Measurements from ENCODE around the gene SLC25A41. TPM values are rescaled to one million over a fixed set of nuclear protein-coding genes. Genes with fewer than 3 reads are reported as not detected.

The SLC25A41 gene
- polyA plus RNA-seq (2013, experiment 1 of 4): 1.7 TPM
- polyA plus RNA-seq (2013, experiment 2 of 4): 0.85 TPM
- polyA plus RNA-seq (2013, experiment 3 of 4): 0.80 TPM
- polyA plus RNA-seq (2013, experiment 4 of 4): 0.28 TPM

DNA sequence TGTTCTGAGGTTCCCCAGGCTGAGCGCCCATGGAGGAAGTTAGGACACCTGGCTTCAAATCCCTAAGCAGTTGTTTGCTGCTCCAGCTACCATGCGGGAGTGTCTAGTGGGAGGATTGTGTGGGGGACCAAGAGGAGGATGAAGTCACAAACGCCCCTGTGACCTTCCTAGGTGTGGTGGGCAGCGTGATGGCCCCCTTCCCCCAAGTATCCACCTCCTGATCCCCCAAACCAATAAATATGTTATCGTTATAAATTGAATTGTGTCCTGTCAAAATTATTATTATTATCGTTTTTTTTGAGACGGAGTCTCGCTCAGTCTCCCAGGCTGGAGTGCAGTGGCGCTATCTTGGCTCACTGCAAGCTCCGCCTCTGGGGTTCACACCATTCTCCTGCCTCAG is at the start of gene SLC25A41:
Gene SLC25A41 (minus strand): TSS at position 101 of the 400 bp plus-strand sequence. CDS start 70 bp downstream, at position 31.
- peaks cover 8% of the 10 kb centered on the region for H3K27me3 ChIP-seq (ENCODE audit: control insufficient read depth, insufficient read depth, low read length, poor library complexity, severe bottlenecking)
- H3K4me3 ChIP-seq (ENCODE audit: insufficient read depth, low read depth, low read length): no peak within 1 kb of the TSS
- H3K9me3 ChIP-seq (ENCODE audit: control insufficient read depth, low read length): no peaks in the 10 kb centered on the region
- 95 to 96% methylated on average over 9 to 10 of the region's 10 CpGs for WGBS, 2 experiments
- H3K27ac ChIP-seq (ENCODE audit: insufficient read depth, low read depth, low read length, poor library complexity, severe bottlenecking): no peak within 1 kb of the TSS
- no peaks in the 10 kb centered on the region for H3K36me3 ChIP-seq (ENCODE audit: control insufficient read depth, insufficient read depth, low read length)
- no peaks in the 10 kb centered on the region for H3K4me1 ChIP-seq (ENCODE audit: control insufficient read depth, insufficient read depth, low read length)

DNA sequence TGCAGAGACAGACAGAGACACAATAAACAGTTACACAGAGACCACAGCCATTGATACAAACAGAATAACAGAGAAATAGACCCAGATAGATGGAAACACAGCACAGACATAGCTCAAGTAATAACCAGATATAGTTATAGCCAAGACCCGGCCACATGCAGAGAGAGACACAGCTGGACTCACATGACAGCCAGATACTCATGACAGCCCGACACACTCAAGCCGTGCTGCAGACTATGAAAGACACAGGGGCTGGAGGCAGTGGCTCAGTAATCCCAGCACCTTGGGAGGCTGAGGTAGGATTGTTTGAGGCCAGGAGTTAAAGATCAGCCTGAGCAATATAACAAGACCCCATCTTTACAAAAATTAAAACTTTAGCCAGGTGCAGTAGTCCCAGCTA is 49.7 kb upstream of the SLC25A41 start:
- Histone ChIP-seq H3K4me1 (ENCODE audit: control insufficient read depth, insufficient read depth, low read length) (no peaks in the 10 kb centered on the region), H3K4me3 (ENCODE audit: insufficient read depth, low read depth, low read length) (no peak overlapping the region), H3K27ac (ENCODE audit: insufficient read depth, low read depth, low read length, poor library complexity, severe bottlenecking) (no peak overlapping the region), H3K36me3 (ENCODE audit: control insufficient read depth, insufficient read depth, low read length) (no peaks in the 10 kb centered on the region), H3K27me3 (ENCODE audit: control insufficient read depth, insufficient read depth, low read length, poor library complexity, severe bottlenecking) (no peaks in the 10 kb centered on the region), H3K9me3 (ENCODE audit: control insufficient read depth, low read length) (no peaks in the 10 kb centered on the region)
- WGBS, 2 experiments: 84 to 86% methylated on average over 3 of the region's 3 CpGs

DNA sequence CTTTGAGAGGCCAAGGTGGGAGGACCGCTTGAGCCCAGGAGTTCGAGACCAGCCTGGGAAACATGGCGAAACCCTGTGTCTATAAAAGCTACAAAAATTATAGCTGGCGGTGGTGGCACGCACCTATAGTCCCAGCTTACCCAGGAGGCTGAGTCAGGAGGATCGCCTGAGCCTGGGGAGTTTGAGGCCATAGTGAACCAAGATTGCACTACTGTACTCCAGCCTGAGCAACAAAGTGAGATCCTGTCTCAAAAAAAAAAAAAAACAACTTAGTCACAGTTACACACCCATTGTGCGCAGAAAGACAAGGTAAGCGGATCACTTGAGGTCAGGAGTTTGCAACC is 48.8 kb upstream of the SLC25A41 start:
- H3K27me3 ChIP-seq (ENCODE audit: control insufficient read depth, insufficient read depth, low read length, poor library complexity, severe bottlenecking): peaks cover under 1% of the 10 kb centered on the region

DNA sequence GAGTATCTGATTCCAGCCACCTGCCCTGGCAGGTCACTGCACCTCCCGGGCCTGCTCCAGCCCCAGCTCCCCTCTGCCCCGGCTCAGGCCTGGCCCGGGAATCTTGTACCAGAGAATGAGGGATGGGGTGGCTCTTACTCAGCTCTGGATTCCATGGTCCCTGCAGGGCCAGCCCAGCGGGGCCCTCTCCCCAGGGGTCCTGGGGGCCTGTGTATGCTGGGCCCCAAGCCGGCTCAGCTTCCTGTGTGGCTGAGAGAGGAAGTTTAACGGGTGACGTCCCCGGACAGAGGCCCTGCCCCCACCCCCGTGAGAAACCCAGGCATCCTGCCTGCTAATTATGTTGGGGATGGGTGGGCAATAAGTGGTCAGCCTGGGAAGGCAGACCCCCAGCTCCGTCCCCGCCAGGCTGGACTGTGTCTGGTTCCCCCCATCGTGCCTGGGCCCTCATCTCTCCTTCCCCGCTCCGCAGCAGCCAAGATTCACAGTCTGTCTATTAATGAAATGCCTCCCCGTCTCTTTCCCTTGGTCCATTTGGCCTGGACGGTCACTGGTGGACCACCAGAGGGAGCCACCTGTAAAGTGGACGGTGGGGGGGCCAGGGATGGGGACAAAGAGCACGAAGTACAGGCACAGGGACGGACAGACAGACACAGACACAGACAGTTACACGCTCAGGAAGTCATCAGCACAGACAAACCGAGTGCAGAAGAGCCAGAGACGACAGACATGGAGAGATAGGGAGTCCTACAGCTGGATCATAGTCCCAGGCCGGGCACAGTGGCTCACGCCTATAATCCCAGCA is 48.2 kb upstream of the SLC25A41 start, which contains the start of gene DENND1C:
Gene DENND1C (minus strand): TSS at position 247 of the 802 bp plus-strand sequence. CDS start 92 bp downstream, at position 155.
- Histone ChIP-seq H3K4me3 (ENCODE audit: insufficient read depth, low read depth, low read length) (no peak within 1 kb of the TSS), H3K36me3 (ENCODE audit: control insufficient read depth, insufficient read depth, low read length) (no peaks in the 10 kb centered on the region), H3K27ac (ENCODE audit: insufficient read depth, low read depth, low read length, poor library complexity, severe bottlenecking) (no peak within 1 kb of the TSS), H3K4me1 (ENCODE audit: control insufficient read depth, insufficient read depth, low read length) (no peaks in the 10 kb centered on the region), H3K9me3 (ENCODE audit: control insufficient read depth, low read length) (no peaks in the 10 kb centered on the region), H3K27me3 (ENCODE audit: control insufficient read depth, insufficient read depth, low read length, poor library complexity, severe bottlenecking) (peaks cover 6% of the 10 kb centered on the region)
- WGBS, 2 experiments: 57 to 60% methylated on average over 24 of the region's 24 CpGs

More for the DNA sequence above, 48.8 kb upstream of the SLC25A41 start:
- Histone ChIP-seq H3K4me3 (ENCODE audit: insufficient read depth, low read depth, low read length) (no peak overlapping the region), H3K4me1 (ENCODE audit: control insufficient read depth, insufficient read depth, low read length) (no peaks in the 10 kb centered on the region), H3K9me3 (ENCODE audit: control insufficient read depth, low read length) (no peaks in the 10 kb centered on the region), H3K36me3 (ENCODE audit: control insufficient read depth, insufficient read depth, low read length) (no peaks in the 10 kb centered on the region), H3K27ac (ENCODE audit: insufficient read depth, low read depth, low read length, poor library complexity, severe bottlenecking) (no peak overlapping the region)
- 92 to 95% methylated on average over 8 of the region's 8 CpGs for WGBS, 2 experiments

DNA sequence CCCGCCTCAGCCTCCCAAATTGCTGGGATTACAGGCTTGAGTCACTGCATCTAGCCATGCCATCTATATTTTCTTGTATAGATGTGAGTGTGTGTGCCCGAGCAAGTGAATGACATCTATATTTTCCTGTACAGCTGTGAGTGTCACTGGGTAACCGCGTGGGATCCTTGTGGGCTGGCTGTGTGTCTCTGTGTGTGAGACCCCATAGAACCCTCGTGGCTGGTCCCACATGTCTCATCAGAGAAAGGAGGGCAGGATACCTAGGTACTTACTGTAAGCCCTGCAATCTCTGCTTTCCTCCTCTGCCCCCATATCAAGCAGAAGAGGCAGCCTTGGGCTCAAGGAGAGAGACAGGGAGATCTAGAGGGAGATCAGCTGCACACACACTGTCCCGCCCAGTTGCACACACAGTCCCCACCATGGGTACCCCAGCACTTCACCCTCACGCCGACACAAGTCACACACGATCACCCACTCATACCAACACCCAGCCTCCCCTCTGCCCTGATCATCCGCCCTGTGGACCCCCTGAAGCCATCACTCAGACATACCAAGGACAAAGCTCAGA is 47.4 kb upstream of the SLC25A41 start:
- no peaks in the 10 kb centered on the region for H3K9me3 ChIP-seq (ENCODE audit: control insufficient read depth, low read length)
- no peak overlapping the region for H3K27ac ChIP-seq (ENCODE audit: insufficient read depth, low read depth, low read length, poor library complexity, severe bottlenecking)
- WGBS, 2 experiments: 86 to 92% methylated on average over 10 of the region's 10 CpGs
- peaks cover 14% of the 10 kb centered on the region for H3K27me3 ChIP-seq (ENCODE audit: control insufficient read depth, insufficient read depth, low read length, poor library complexity, severe bottlenecking)
- no peaks in the 10 kb centered on the region for H3K4me1 ChIP-seq (ENCODE audit: control insufficient read depth, insufficient read depth, low read length)
- no peaks in the 10 kb centered on the region for H3K36me3 ChIP-seq (ENCODE audit: control insufficient read depth, insufficient read depth, low read length)
- no peak overlapping the region for H3K4me3 ChIP-seq (ENCODE audit: insufficient read depth, low read depth, low read length)

DNA sequence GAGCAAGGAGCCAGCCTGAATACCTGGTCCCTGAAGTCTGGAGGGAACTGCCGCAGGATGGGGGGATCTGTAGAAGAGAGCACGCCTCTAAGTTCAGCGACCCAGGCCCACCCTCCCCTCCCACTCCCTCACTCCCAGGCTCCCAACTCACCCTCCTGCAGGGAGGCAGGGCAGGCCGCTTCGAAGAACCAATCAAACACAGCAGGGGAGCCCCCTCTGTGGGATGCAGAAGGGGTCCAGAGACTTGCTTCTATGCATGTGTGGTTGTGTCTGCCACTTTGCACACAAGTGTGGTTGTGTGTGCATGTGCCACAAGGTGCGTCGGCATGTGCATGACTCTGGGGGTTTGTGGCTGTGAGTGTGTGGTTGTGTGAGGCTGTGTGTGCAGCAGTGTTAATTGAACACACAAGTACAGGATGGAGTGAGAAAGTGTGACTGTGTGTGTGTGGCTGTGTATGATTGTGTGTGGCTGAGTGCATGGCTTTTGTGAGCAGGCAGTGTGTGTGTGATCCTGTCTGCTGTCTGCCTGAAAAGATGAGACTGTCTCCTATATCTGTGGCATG is 46.4 kb upstream of the SLC25A41 start:
- no peaks in the 10 kb centered on the region for H3K9me3 ChIP-seq (ENCODE audit: control insufficient read depth, low read length)
- H3K27me3 ChIP-seq (ENCODE audit: control insufficient read depth, insufficient read depth, low read length, poor library complexity, severe bottlenecking): peaks cover 24% of the 10 kb centered on the region
- H3K27ac ChIP-seq (ENCODE audit: insufficient read depth, low read depth, low read length, poor library complexity, severe bottlenecking): no peak overlapping the region
- WGBS, 2 experiments: 54 to 55% methylated on average over 6 to 7 of the region's 7 CpGs
- no peaks in the 10 kb centered on the region for H3K36me3 ChIP-seq (ENCODE audit: control insufficient read depth, insufficient read depth, low read length)
- H3K4me3 ChIP-seq (ENCODE audit: insufficient read depth, low read depth, low read length): no peak overlapping the region
- no peaks in the 10 kb centered on the region for H3K4me1 ChIP-seq (ENCODE audit: control insufficient read depth, insufficient read depth, low read length)

DNA sequence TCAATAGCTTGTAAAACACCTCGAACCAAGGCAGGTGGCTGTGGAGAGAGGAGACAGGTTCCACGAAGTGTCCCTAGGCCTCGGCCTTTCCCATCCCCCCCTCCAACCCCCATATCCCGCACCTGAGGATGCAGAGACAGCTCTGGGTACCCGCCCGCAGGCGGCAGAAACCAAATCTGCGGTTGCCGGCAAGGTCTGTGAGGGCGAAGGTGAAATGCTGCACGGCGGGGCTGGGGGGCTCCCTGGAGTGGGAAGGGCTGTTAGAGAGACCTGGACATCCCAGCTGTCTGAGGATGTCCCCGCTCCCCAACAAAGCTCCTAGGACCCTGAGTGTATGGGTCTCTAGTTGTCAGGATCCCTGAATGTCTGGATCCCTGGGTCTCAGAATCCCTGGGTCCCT is 45.3 kb upstream of the SLC25A41 start:
- no peaks in the 10 kb centered on the region for H3K36me3 ChIP-seq (ENCODE audit: control insufficient read depth, insufficient read depth, low read length)
- 93% methylated on average over 13 of the region's 13 CpGs for WGBS, 2 experiments
- H3K27ac ChIP-seq (ENCODE audit: insufficient read depth, low read depth, low read length, poor library complexity, severe bottlenecking): no peak overlapping the region
- peaks cover 33% of the 10 kb centered on the region for H3K27me3 ChIP-seq (ENCODE audit: control insufficient read depth, insufficient read depth, low read length, poor library complexity, severe bottlenecking)
- no peaks in the 10 kb centered on the region for H3K9me3 ChIP-seq (ENCODE audit: control insufficient read depth, low read length)
- no peaks in the 10 kb centered on the region for H3K4me1 ChIP-seq (ENCODE audit: control insufficient read depth, insufficient read depth, low read length)
- H3K4me3 ChIP-seq (ENCODE audit: insufficient read depth, low read depth, low read length): no peak overlapping the region

DNA sequence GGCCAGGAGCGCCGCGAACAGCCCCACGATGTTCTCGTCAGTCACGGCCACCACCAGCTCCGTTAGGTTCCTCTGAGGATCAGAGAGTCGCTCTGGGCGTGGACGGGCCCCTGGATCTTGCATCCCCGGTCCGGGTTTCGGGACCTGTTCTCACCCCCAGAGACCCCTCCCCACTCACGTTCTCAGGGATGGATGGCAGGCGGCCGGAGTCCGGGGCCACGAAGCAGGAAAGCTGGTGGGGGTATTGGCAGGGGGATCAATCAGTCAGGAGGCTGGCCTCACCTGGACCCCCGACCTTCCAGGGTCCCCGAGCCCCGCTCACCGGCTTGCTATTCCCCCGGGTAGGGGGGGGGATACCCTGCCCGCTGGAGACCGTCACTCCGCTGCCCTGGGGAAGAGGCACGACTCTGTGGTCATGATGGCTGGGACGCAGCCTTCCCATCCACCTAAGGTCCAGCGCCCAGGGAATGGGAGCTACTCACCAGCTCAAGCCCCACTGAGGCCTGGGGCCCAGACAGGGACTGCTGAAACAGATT is 43.4 kb upstream of the SLC25A41 start:
- Histone ChIP-seq H3K27ac (ENCODE audit: insufficient read depth, low read depth, low read length, poor library complexity, severe bottlenecking) (no peak overlapping the region), H3K9me3 (ENCODE audit: control insufficient read depth, low read length) (no peaks in the 10 kb centered on the region), H3K4me3 (ENCODE audit: insufficient read depth, low read depth, low read length) (peak overlapping the region; percentile 28), H3K27me3 (ENCODE audit: control insufficient read depth, insufficient read depth, low read length, poor library complexity, severe bottlenecking) (peaks cover 33% of the 10 kb centered on the region), H3K36me3 (ENCODE audit: control insufficient read depth, insufficient read depth, low read length) (no peaks in the 10 kb centered on the region), H3K4me1 (ENCODE audit: control insufficient read depth, insufficient read depth, low read length) (no peaks in the 10 kb centered on the region)
- 25 to 26% methylated on average over 29 of the region's 29 CpGs for WGBS, 2 experiments

DNA sequence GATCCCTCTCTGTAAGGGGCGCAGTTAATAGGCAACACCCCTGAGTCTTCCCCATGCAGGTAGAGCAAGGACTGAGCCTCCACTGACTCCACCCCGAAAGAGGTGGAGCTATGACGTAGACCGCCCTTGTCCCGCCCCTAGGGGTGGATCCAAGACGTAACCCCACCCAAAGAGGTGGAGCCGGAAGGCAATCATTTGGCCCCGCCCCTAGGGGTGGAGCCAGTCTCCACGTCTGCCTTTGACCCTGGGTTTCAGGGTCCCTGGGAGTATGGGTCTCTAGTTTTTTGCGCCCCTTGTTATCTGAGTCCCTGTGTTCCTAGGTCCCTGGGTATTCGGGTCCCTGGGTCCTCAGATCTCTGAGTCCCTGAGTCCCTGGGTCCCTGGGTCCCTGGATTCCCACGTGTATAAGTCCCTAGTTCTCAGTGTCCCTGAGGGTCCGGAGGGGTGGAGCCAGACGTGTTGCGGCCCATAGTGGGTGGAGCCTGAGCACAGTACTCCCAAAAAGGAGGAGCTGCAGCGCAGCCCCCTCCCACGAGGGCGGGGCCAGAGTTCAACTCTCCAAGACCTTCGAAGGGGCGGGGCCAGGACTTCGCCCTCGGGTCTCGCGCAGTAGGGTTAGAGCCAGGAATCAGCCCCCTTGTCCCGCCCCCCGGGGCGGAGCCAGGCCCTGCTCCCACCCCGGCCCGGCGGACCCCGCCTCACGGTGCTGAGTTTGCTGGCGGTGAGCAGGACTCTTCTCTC is 42.8 kb upstream of the SLC25A41 start:
- no peaks in the 10 kb centered on the region for H3K4me1 ChIP-seq (ENCODE audit: control insufficient read depth, insufficient read depth, low read length)
- no peaks in the 10 kb centered on the region for H3K9me3 ChIP-seq (ENCODE audit: control insufficient read depth, low read length)
- H3K27me3 ChIP-seq (ENCODE audit: control insufficient read depth, insufficient read depth, low read length, poor library complexity, severe bottlenecking): peaks cover 33% of the 10 kb centered on the region
- H3K4me3 ChIP-seq (ENCODE audit: insufficient read depth, low read depth, low read length): peak overlapping the region; percentile 28
- no peak overlapping the region for H3K27ac ChIP-seq (ENCODE audit: insufficient read depth, low read depth, low read length, poor library complexity, severe bottlenecking)
- WGBS, 2 experiments: 2 to 3% methylated on average over 33 of the region's 33 CpGs
- no peaks in the 10 kb centered on the region for H3K36me3 ChIP-seq (ENCODE audit: control insufficient read depth, insufficient read depth, low read length)

Data from ectodermal cell (in vitro differentiated cells).